ENCODE measurements around the gene SLC2A1.
"Not testable (repeated sequence)": the region's sequence is repeated elsewhere in the genome, so short reads cannot be mapped to it uniquely, and the experiment has no call there.

Gene SLC2A1

GRCh38 chr1:42929434-42930177 lies 29.1 kb downstream of the SLC2A1 start:
- DNase-seq (ENCODE audit: low read depth, low spot score): no peak

- no peak for DNase-seq (ENCODE audit: low read depth, low spot score)
Observed at GRCh38 chr1:42928859-42929258, 29.8 kb downstream of the SLC2A1 start.

GRCh38 chr1:42927920-42928505 lies 30.7 kb downstream of the SLC2A1 start:
- no peak for DNase-seq (ENCODE audit: low read depth, low spot score)

GRCh38 chr1:42927274-42927841 lies 31.3 kb downstream of the SLC2A1 start:
- DNase-seq (ENCODE audit: low read depth, low spot score): no peak

GRCh38 chr1:42926879-42927242 lies 31.8 kb downstream of the SLC2A1 start:
- no peak for DNase-seq (ENCODE audit: low read depth, low spot score)

DNA sequence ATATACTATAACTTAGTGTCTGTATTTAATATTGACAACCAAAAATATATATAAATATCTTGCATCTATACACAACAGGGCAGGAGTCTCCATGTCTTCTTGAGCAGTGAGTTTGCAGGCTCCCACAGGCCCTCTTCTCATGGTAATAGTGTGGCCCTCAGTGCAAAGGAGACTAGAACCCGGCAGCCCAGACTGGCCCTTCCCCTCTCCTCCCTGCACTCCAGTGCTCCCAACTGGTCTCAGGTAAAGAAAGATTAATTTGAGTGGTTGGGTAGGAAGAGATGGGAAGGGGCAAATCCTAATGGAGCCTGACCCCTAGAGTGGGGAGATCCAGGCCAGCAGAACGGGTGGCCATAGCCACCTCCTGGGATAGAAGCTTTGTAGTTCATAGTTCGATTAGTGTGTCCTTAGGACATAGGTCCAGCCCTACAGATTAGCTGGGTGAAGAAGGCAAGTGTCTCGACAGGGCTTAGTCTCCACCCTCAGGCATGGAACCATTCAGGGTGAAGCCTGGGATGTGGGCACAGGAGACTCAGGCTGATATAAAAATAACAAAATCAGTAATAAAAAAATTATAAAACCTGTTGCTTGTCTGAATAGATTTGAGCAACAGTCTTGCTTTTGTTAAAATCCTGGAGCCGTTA lies 32.3 kb downstream of the SLC2A1 start:
- no peak for DNase-seq (ENCODE audit: low read depth, low spot score)

DNA sequence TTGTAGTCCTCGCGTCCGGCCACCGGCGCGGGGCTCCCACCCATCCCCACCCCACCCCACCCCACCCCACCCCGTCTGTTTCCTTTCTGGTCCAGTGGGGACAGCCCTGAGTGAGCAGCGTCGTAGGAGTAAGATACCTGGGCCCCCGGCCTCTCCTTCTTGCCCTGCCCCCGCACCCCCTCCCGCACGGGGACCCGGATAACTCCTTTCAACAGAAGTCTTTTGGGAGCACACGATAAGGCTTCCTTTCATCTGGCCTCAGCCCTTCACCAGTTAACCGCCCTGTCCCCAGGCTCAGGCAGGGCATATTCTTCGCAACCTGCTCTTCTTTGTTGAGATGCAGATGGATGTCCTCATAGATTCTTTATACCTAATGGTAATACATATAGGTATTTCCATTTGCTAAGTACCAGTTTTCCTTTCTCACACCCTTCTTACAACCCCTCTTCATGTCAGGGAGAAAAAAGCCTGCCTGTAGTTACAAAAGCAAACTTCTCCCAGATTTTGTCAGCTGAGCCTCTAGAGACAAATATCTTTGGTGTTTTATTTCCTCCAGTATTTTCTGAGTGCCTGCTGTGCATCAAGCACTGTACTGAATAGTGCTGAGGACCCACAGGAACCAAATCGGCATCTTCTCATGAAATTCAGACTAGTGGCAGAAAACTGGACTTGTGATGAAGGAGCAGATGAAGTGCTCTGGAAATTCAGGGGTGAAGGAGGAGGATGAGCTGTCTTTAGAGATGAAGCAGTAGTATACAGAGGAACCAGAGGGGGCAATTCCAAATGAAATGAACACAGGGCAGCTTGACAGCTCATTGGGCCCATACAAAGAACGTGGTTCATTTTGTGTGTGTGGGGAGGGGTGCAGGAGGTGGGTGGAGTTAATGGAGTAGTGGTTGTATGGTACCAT lies 33.6 kb downstream of the SLC2A1 start:
- DNase-seq (ENCODE audit: low read depth, low spot score): no peak

- DNase-seq (ENCODE audit: low read depth, low spot score): peak; percentile 53
Observed at GRCh38 chr1:42924082-42924850, 34.4 kb downstream of the SLC2A1 start.

DNA sequence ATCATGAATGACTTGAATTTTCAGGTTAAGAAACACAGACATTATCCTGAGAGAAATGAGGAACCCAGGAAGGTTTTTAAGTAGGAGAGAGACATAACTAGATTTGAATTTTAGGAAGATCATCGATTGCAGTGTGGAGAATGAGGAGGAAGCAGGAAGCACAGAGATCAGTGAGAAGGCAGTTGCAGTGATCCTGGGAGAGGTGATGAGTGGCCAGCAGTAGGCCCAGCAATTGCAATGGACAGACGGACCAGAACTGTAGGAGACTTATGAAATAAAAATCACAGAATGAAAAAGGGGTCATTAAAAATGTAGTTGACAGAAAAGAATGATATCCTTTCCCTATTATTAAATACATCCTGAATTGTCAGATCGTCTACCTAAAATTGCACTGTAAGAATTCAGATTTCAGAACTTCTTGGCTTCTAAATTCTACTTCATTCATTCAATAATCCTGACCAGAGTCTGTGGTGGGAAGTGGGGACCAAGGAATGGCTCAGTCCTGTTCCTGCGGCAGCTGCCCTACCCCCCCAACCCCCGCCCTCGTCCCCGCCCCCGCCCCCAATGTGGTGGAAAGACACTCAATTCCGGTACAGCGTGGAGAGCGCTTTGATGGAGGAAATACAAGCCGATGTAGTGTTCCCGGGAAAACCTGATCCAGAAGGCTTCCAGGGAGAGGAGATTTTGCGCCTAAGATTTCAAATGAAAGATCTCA lies 35.1 kb downstream of the SLC2A1 start:
- DNase-seq (ENCODE audit: low read depth, low spot score): no peak

DNA sequence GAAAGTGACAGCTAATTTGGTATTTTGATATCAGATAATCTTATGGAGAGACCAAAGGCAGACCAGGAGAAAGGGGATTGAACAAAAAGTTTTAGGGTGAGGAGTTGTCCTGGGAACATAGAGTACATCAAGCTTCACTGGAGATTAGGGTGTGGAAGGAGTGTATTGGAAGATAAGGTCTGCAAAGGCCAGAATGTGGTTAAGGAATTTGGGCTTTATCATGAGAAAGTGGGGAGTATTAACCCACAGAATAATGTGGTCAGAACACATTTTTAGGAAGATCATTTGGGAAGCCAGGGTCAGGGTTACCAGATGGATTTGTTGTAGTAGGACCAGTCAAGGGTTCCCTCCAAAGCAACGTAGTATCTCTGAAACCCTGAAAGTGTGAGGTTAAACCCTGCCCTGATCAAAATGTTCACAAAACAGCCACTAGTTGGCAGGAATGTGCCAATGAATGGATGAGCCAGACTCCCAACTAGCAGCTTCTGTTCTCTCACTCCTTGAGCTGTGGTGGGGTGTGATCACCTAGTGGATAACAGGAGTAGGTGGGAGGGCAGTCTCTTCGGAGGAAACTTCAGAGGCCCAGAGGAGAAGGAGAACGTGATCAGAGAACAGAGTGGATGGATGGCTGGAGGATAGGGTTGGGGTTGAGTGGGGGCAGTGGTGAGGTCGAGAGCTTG lies 35.8 kb downstream of the SLC2A1 start:
- DNase-seq (ENCODE audit: low read depth, low spot score): no peak

- no peak for DNase-seq (ENCODE audit: low read depth, low spot score)
Observed at GRCh38 chr1:42921769-42922168, 36.9 kb downstream of the SLC2A1 start.

DNA sequence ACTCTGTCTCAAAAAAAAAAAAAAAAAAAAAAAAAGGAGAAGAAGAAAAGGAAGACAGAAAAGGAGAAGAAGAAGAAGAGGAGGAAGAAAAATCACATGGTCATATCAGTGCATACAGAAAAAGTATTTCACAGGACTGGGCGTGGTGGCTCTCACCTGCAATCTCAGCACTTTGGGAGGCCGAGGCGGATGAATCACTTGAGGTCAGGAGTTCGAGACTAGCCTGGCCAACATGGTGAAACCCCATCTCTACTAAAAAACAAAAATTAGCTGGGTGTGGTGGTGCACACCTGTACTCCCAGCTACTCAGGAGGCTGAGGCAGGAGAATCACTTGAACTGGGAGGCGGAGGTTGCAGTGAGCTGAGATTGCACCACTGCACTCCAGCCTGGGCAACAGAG lies 39.0 kb downstream of the SLC2A1 start:
- DNase-seq (ENCODE audit: low read depth, low spot score): not testable (repeated sequence)

DNA sequence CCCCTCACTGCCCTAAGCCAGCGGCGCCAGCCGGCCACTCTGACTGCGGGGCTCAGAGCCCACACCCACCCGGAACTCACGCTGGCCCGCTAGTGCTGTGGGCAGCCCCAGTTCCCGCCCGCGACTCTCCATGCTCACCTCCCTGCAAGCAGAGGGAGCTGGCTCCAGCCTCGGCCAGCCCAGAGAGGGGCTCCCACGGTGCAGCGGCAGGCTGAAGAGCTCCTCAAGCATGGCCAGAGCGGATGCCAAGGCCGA lies 41.5 kb downstream of the SLC2A1 start:
- DNase-seq (ENCODE audit: low read depth, low spot score): no peak

- DNase-seq (ENCODE audit: low read depth, low spot score): no peak
Observed at GRCh38 chr1:42915456-42915855, 43.2 kb downstream of the SLC2A1 start.

GRCh38 chr1:42914092-42914627 lies 44.5 kb downstream of the SLC2A1 start:
- DNase-seq (ENCODE audit: low read depth, low spot score): no peak

DNA sequence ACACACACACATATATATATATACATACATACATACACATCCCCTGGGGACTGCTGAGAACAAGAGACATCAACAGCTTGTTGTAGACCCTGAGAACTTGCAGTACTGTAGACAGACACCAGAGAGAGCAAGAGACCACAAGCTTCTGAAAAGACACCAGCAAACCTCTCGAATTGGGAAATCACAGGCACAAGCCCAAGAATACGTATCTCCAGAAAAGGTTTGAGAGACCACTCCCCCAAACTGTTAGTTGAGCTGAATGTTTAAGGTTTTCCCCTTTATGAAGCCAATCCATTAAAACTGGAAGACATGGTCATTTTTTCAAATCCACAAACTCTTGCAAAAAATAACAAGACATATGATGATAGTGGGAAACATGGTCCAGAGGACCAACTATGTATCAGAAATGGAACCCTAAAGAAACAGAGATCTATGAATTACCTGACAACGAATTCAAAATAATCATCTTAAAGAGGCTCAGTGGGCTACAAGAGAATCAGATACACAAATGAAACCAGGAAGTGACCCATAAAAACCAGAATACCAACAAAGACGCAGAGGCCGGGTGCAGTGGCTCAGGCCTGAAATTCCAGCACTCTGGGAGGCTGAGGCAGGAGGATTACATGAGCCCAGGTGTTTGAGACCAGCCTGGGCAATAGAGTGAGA lies 45.1 kb downstream of the SLC2A1 start:
- peak; percentile 41 for DNase-seq (ENCODE audit: low read depth, low spot score)

DNA sequence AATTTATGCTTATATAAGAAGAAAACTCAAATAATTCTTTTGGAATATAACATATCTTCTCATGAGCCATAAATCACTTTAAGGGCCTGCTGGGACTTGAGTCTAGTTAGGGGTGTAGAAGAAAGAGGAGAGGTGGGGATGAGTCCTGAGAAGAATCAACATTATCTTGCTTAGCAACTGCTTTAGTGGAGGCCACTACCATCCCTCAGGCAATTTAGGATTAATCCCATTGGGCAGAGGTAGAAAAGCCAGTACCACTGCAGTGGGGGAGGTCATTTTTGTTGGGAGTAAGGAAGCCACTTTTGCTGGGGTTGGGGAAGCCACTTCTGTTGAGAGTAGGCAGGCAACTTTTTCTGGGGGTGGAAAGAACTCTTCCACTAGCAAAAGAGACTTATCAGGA lies 47.7 kb downstream of the SLC2A1 start:
- no peak for DNase-seq (ENCODE audit: low read depth, low spot score)

DNA sequence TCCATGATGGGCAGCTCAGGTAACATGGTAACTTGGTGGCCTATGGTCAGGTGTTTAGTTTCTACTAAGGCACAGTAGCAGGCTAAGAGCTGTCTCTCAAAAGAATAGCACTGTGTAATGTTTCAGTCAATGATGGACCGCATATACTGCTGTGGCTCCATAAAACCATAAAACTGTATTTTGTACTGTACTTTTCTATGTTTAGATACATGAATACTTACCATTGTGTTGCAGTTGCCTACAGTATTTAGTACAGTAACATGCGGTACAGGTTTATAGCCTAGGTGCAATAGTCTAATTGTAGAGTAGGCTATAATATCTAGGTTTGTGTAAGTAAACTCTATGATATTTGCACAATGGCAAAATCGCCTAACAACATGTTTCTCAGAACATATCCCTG lies 50.6 kb downstream of the SLC2A1 start:
- no peak for DNase-seq (ENCODE audit: low read depth, low spot score)

GRCh38 chr1:42904434-42904833 lies 54.2 kb downstream of the SLC2A1 start:
- no peak for DNase-seq (ENCODE audit: low read depth, low spot score)
